Ovary (tissue), 3 donors: ENCODE results near the gene RNGTT.

Experiments used
- EP300 ChIP-seq: sonication (generic); formaldehyde crosslinking; IDR thresholded peaks from one replicate; pipeline ENCODE4 v1.6.1; 2017; ENCODE audit warnings: antibody characterized with exemption
- POLR2A ChIP-seq: fragments of 450-650 bp; IDR thresholded peaks from one replicate; pipeline ENCODE4 v1.6.1; 2017; ENCODE audit warnings: antibody characterized with exemption, mild to moderate bottlenecking, moderate library complexity
- TF ChIP-seq, protein P1 (sequence below), 3 donors: fragments of 450-650 bp in 2 of 3; fragments of 200-600 bp in 1 of 3; IDR thresholded peaks; one replicate each; pipeline versions ENCODE4 v1.5.1 to v1.8.0; 2016 to 2022; ENCODE audit warnings: antibody characterized with exemption in 3 of 3, mild to moderate bottlenecking in 1 of 3
- donor health status: DM: no; HTN: no; CAD: no.

DNA sequence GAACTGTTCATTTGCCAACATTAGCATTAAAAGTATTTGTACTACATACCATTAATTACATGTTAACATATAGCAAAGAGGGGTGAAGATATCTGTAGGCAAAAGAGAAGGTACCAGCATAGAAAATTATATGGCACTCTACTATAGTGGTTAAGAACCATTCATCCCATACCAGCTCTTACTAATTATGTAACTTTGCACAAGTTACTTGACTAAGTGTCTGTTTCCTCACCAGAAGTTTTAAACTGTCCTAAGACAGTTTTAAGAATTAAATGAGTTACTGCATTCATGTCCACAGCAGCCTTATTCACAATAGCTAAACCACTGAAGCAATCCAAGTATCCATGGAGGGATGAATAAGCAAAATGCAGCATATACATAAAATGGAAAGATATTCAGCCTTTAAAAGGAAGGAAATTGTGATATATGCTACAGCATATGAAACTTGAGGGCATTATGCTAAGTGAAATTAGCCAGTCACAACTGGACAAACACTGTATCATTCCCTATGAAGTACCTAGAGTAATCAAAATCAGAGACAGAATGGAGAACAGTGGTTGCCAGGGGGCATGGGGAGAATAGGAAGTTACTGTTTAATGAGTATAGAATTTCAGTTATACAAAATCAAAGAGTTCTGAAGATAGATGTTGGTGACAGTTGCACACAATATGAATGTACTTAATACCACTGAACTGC lies 98.9 kb downstream of the RNGTT start:
- TF ChIP-seq POLR2A (no peak), EP300 (no peak)
- TF ChIP-seq, protein P1, sequence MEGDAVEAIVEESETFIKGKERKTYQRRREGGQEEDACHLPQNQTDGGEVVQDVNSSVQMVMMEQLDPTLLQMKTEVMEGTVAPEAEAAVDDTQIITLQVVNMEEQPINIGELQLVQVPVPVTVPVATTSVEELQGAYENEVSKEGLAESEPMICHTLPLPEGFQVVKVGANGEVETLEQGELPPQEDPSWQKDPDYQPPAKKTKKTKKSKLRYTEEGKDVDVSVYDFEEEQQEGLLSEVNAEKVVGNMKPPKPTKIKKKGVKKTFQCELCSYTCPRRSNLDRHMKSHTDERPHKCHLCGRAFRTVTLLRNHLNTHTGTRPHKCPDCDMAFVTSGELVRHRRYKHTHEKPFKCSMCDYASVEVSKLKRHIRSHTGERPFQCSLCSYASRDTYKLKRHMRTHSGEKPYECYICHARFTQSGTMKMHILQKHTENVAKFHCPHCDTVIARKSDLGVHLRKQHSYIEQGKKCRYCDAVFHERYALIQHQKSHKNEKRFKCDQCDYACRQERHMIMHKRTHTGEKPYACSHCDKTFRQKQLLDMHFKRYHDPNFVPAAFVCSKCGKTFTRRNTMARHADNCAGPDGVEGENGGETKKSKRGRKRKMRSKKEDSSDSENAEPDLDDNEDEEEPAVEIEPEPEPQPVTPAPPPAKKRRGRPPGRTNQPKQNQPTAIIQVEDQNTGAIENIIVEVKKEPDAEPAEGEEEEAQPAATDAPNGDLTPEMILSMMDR (IDR thresholded peaks at IDR 0.05), result no peak
